HuH-7.5 (cell line): ENCODE data around the gene DHRS7.
A peak's percentile ranks its signal among the peaks of the same experiment; 100 is the strongest.
"Not testable (repeated sequence)": the region's sequence is repeated elsewhere in the genome, so short reads cannot be mapped to it uniquely, and the experiment has no call there.

Source experiments
- DNase-seq: peaks from one replicate; pipeline ENCODE4 v3.0.0; 2011; ENCODE audit warnings: low spot score

Gene DHRS7

DNA sequence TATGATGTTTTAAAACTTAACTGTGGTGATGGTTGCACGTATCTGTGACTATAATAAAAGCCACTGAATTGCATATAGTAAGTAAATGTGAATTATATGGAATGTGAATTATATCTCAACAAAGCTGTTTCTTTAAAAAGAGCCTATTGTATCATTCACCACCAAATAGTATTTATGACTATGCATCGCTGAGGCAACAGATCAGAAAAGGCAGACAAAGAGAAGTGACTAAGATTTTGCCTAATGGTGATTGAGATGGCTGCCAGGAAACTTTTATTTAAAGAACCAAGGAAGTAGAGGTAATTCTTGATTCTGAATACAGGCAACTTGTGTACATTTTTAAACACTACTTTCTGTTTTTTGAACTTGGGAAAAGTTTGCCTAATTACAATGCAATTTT is 31.7 kb downstream of the DHRS7 start:
- no peak for DNase-seq

DNA sequence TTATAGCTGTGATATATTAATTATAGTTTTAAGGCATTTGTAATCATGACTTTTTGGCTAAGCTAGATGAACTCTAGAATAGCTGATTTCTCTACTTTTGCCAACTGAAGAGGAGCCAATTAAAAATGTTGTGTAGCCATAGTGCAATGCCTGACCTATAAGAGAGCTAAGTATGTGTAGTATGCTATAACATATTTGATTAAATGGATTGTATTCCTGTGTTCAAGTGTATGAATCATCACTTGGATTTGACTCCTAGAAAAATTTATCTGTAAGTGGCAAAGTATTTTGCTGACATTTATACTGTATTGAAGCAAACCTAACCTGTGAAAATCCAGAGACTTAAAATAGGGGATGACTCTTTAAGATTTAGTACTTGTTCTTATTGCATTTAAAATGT is 39.3 kb downstream of the DHRS7 start:
- DNase-seq, result no peak

DNA sequence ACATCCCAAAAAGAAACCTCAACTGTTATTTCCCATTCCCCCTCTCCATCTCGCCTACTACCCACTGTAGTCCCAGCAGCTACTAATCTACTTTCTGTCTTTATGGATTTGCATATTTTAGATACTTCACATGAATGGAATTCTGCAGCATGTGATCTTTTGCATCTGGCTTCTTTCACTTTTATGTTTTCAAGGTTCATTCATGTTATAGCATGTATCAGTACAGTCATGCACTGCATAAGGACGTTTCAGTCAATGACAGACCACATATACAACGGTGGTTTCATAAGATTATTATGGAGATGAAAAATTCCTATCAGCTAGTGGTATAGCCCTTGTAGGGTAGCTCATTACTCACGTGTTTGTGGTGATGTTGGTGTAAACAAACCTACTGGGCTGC is 49.0 kb downstream of the DHRS7 start:
- no peak for DNase-seq

DNA sequence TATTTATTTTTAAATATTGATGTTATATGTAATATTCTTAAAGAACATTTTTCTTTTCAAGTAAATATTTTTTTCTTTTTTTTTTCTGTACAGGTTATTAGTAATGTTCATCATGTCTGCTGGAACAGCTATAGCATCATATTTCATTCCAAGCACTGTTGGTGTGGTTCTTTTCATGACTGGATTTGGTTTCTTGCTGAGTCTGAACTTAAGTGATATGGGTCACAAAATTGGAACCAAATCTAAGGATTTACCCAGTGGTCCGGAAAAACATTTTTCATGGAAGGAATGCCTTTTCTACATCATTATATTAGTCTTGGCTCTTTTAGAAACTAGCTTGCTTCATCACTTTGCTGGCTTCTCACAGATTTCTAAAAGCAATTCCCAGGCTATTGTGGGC is 50.3 kb downstream of the DHRS7 start:
- no peak for DNase-seq

DNA sequence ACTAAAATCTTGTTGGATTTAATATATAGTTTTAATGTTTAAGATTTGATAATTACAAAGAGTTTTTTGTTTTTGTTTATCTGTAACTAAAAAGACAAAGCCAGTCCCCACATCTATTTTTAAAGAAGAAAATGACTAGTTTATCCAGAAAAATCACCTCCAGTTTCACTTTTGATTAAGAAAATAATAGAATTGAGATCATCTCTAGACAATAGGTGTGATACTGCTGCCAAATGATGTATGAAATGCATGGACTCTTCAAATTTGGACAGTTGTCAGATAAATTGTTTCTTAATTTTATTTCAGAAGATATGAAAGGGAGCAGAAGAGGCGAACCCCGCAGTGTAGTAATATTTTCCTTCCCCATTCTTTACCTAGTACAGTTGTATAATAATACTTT is 53.5 kb downstream of the DHRS7 start:
- no peak for DNase-seq

DNA sequence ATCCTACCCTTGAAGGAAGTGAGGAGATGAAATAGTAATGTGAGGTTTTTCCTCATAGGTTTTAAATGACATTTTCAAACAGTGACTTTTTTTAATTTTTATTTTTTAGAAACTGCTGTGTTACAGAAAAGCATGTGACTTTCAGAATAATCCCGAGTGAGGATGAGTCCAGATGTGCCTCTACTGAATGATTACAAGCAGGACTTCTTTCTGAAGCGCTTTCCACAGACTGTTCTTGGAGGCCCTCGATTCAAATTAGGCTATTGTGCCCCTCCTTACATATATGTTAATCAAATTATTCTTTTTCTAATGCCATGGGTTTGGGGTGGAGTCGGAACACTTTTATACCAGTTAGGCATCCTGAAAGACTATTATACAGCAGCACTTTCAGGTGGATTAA is 57.7 kb downstream of the DHRS7 start:
- DNase-seq, result no peak

DNA sequence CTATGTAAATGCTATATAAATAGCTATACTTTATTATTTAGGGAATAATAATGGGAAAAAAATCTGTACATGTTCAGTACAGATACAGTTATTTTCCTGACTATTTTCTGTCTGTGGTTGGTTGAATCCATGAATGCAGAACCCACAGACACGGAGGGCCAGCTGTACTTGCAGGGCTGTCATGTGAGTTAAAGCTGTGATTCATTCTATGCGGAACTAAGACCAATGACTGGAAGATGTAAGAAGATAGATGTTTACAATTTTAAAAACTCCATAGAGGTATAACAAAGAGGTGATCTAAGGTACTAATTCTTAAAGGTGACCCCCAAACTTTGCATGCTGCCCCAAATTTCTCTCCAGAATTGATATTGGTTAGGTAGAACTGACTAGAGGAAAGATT is 58.9 kb downstream of the DHRS7 start:
- no peak for DNase-seq

DNA sequence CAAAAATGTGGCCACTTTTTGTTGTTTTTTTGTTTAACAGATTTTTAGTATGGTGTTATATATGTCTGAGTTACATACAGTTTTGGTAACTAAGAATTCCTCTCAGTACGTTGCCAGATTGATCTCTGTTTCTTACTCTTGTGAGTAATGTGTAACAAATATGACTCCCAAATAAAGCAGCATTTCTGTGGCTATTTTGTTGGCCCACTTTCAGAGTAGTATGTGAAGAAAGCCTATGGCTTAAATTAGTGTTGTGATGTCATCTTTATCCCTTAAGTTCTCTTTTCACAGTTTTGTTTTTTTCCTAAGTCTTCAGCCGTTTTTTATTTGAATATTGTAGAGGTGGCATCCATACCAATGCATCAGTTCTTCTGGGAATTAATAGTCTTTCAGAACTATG is 62.8 kb downstream of the DHRS7 start:
- DNase-seq, result no peak

DNA sequence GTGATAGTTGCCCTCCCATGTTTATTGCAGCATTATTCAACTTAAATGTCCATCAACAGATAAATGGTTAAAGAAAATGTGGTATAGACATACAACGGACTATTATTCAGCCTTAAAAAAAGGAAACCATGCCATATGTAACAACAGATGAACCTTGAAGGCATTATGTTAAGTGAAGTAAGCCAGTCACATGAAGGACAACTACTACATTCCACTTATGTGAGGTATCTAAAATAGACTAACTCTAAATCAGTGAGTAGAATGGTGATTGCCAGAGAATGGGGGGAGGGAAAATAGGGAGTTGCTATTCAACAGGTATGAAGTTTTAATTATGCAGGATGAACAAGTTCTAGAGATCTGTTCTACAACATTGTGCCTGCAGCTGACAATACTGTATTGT is 63.4 kb downstream of the DHRS7 start:
- no peak for DNase-seq

DNA sequence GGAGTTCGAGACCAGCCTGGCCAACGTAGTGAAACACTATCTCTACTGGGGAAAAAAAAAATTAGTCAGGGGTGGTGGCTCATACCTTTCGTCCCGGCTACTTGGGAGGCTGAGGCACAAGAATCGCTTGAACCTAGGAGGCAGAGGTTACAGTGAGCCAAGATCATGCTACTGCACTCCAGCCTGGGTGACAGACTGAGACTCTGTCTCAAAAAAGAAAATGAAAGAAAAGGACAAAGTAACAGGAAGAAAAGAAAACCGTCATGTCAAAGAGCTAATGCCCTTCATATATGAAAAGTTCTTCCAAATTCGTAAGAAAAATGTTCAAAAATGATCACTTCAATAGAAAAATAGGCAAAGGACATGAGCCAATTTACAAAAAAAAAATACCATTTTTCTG is 65.3 kb downstream of the DHRS7 start:
- not testable (repeated sequence) for DNase-seq

DNA sequence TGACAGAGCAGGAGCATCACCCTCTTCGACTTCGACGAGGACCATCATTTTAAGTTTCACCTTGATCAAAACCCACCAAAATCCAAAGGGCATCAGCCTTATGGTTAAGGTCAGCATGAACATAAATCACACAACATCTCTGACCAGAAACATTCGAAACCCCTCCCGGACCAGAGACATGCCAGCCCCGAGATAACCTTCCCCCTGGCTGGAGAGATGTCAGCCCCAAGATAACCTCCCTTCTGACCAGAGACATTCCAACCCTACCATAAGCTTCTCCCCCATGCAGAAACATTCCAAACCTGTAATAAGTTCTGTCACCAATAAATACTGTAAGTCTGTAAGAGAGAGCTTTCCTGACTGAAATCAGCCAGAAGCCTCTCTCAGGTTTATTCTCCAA is 67.2 kb downstream of the DHRS7 start:
- no peak for DNase-seq

DNA sequence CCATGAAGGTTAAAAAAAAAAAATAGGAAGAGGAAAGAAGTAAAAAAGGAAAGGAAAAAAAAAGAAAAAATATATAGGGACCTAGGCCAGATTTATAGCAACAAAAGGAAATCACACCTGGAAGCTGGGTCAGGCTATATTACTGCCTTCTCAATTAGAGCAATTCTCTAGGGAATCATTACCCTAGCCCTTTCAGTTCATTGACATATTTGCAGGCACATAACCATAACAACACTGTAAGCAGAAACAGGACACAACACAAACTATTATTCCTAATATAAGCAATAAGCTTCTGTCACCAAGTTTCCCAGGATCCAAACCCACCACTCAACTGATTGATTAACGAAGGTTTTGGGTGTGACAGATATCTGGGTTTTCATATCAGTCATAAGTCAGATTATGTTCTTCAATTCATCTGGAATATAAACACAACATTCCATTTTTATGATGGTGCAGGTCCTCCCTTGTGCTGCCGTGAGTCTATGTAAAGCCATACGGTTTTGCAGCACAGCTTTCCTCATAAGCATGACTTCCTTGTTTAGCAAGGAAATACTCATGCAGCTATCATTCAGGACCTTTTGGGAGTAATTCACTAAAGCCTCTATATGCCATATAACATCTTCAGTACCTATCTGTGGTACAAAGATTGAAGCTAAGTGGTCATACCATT is 69.3 kb downstream of the DHRS7 start:
- DNase-seq, result no peak

DNA sequence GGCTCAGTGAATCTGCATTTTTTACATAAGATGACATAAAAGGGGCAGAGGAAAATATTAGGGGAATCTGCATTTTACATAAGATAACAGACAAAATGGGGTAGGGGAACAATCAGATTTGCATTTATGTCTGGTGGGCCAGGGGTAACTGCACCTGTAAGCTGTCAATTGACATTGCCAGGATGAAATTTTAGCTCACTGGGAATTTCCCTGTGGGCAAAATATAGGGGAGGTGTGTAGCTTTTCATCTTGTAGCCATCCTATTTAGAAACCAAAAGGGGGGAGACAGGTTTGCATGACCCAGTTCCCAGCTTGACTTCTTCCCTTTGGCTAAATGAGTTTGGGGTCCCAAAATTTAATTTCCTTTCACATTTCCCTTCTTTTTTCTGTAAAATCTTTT is 70.0 kb downstream of the DHRS7 start:
- no peak for DNase-seq

DNA sequence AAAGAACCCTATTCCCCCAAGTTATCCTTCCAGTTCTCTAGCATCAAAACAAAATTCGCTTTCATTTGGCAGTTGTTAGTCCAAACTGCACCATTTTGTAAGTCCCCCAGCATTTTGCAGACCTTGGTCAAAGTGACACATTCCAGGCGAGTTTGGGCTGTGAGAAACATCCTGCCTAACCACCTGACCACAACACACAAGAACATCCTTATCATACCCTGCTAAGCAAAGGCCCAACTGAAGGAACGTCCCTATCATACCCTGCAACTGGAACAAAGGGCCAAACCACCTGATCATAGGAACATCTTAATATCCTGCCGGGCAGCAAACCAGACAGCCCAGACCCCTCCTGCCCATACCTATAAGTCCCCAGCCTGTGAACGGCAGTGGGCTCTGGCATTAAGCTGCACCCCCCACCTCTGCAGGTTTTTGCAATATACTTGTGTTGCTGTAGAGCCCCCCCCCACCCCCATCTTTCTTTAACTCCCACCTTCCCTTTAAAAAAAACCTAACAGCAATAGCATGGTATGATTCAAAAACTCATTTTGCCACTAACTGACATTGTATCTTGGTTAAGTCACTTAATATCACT is 70.8 kb downstream of the DHRS7 start:
- peak; percentile 21 for DNase-seq
